Vagina (tissue), 2 donors: ENCODE data around the gene ELMO1. TPM values are rescaled to one million over a fixed set of nuclear protein-coding genes. Genes with fewer than 3 reads are reported as not detected.

Experiments used
- DNase-seq, 2 donors: peaks; one replicate each; pipeline ENCODE4 v3.0.0-alpha.2; 2017; ENCODE audit errors: extremely low spot score in 2 of 2
- H3K27ac ChIP-seq: fragments of 200-600 bp; sonication (generic); one replicate; pipeline ENCODE4 v1.5.1; 2019
- H3K27me3 ChIP-seq: fragments of 200-600 bp; sonication (generic); one replicate; pipeline ENCODE4 v1.5.1; 2019
- H3K36me3 ChIP-seq, 2 donors: fragments of 200-600 bp; sonication (generic); one replicate each; pipeline ENCODE4 v1.5.1; 2017 to 2019
- H3K4me1 ChIP-seq: fragments of 200-600 bp; sonication (generic); one replicate; pipeline ENCODE4 v1.5.1; 2019
- H3K4me3 ChIP-seq, 2 donors: fragments of 200-600 bp; sonication (generic); 1 replicate in 1 of 2; 2 replicates in 1 of 2; pipeline ENCODE4 v1.5.1; 2016 to 2019
- H3K9me3 ChIP-seq: fragments of 200-600 bp; sonication (generic); one replicate; pipeline ENCODE4 v1.5.1; 2019
- POLR2A ChIP-seq, 2 donors: fragments of 450-650 bp; IDR thresholded peaks; one replicate each; pipeline ENCODE4 v1.6.1; 2017; ENCODE audit warnings: antibody characterized with exemption in 2 of 2, mild to moderate bottlenecking in 2 of 2, moderate library complexity in 2 of 2
- POLR2AphosphoS5 ChIP-seq, 2 donors: sonication (generic); formaldehyde crosslinking; IDR thresholded peaks; one replicate each; pipeline ENCODE4 v1.9.0; 2017; ENCODE audit warnings: antibody characterized with exemption in 2 of 2, mild to moderate bottlenecking in 2 of 2, low read depth in 1 of 2; ENCODE audit not compliant: insufficient read depth in 1 of 2
- intact Hi-C: fragments of 100-400 bp; cut with DNase I; formaldehyde crosslinking; loops from one replicate; pipeline ENCODE4 v1.15.1; 2023
- total RNA-seq: library from RNA; depleted of rRNA; stranded (reverse); fragments of >200 nt; gene quantifications from one replicate; pipeline ENCODE4 v1.2.3, GENCODE V29; 2016
- TF ChIP-seq, protein P1 (sequence below), 3 experiments: fragments of 450-650 bp in 2 of 3; fragments of 200-600 bp in 1 of 3; sonication (generic) in 1 of 3; IDR thresholded peaks; one replicate each; pipeline ENCODE4 v1.5.1; 2017 to 2019; ENCODE audit warnings: antibody characterized with exemption in 3 of 3, mild to moderate bottlenecking in 2 of 3, moderate library complexity in 2 of 3

The ELMO1 gene
- total RNA-seq, 1 donor from 2014 or later = 74.4 TPM

DNA sequence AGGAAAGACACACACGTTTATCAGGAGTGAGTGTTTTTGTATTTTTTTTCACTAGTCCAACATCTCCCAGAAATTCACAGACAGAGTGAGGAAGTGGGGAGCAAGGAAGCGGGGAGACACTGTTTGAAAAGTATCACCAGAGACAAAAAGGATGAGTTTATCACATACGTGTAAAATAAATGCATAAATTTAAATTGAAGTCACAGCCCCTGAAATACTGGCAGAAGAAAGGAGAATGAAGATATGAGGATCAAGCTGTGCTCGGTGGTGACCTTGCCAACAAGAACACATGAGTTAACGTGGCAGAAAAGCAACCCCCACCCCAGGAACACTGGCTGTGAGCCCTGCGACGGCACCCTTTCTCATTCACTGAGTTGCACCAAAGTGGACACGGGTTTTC lies 407.2 kb downstream of the ELMO1 start:
- no peak overlapping the region for H3K4me3 ChIP-seq
- no peak for DNase-seq
- peaks cover under 1% of the 10 kb centered on the region for H3K4me1 ChIP-seq
- no peaks in the 10 kb centered on the region for H3K27me3 ChIP-seq
- intact Hi-C loops = no loop called here
- H3K27ac ChIP-seq = no peak overlapping the region
- no peaks in the 10 kb centered on the region for H3K9me3 ChIP-seq
- TF ChIP-seq POLR2AphosphoS5 (IDR thresholded peaks at IDR 0.05; ENCODE audit: insufficient read depth in 1 of 2, low read depth in 1 of 2) = no peak
- TF ChIP-seq, protein P1, sequence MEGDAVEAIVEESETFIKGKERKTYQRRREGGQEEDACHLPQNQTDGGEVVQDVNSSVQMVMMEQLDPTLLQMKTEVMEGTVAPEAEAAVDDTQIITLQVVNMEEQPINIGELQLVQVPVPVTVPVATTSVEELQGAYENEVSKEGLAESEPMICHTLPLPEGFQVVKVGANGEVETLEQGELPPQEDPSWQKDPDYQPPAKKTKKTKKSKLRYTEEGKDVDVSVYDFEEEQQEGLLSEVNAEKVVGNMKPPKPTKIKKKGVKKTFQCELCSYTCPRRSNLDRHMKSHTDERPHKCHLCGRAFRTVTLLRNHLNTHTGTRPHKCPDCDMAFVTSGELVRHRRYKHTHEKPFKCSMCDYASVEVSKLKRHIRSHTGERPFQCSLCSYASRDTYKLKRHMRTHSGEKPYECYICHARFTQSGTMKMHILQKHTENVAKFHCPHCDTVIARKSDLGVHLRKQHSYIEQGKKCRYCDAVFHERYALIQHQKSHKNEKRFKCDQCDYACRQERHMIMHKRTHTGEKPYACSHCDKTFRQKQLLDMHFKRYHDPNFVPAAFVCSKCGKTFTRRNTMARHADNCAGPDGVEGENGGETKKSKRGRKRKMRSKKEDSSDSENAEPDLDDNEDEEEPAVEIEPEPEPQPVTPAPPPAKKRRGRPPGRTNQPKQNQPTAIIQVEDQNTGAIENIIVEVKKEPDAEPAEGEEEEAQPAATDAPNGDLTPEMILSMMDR (IDR thresholded peaks at IDR 0.05) = no peak
- no peak for TF ChIP-seq POLR2A (IDR thresholded peaks at IDR 0.05)
- no peaks in the 10 kb centered on the region for H3K36me3 ChIP-seq

DNA sequence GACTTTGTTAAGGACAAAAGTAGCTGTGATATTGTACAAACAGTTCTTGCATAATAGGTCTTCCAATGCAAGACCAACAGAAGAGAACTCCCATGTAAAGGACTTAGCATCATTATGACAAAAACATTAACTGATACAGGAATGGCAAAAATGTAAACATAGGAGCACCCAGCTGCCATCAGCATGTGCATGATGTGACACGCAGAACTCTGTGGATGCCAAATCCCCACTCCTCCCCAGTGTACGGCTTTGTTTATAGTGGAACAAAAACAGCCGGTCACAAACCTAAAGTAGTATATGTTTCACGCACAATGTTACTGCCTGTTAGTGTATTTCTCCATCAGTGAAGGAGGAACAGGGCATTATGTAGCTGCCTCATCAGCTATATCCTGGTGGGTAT lies 408.3 kb downstream of the ELMO1 start:
- Histone ChIP-seq H3K4me3 (no peak overlapping the region), H3K4me1 (no peaks in the 10 kb centered on the region), H3K27ac (no peak overlapping the region), H3K27me3 (no peaks in the 10 kb centered on the region), H3K36me3 (no peaks in the 10 kb centered on the region), H3K9me3 (no peaks in the 10 kb centered on the region)
- DNase-seq = no peak
- intact Hi-C loops = no loop called here
- TF ChIP-seq POLR2AphosphoS5 (IDR thresholded peaks at IDR 0.05; ENCODE audit: insufficient read depth in 1 of 2, low read depth in 1 of 2) = no peak
- TF ChIP-seq, protein P1 (IDR thresholded peaks at IDR 0.05) = no peak
- TF ChIP-seq POLR2A (IDR thresholded peaks at IDR 0.05) = no peak

DNA sequence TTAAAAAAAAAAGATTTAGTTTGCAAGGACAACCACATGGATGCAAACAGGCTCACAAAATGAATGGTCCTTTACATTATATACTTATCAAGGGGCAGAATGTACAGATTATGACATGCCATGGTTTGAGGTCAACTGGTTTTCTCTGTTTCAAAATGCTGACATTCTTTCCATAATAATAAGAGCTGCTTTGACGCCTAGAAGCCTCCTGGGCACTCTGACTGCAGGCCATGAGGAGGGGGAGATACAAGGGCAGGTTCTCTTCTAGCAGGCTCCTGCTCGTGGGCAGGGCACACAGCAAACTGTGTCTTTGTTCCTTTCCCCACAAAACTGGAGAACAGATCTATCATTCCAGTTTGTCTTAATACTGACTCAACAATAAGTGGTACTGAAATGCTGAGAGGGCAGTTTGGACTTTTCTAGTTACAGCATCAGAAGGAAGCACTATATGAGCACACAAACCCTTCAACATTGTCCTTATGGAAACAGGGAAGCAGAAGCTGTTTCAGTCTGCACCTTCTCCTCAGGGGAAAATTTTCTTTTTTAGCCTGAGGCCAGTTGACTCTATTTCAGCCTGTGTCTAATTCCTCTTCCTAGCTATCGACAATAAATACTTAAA lies 409.4 kb downstream of the ELMO1 start:
- no peak overlapping the region for H3K4me3 ChIP-seq
- H3K4me1 ChIP-seq = no peaks in the 10 kb centered on the region
- TF ChIP-seq POLR2A (IDR thresholded peaks at IDR 0.05) = no peak
- TF ChIP-seq, protein P1 (IDR thresholded peaks at IDR 0.05) = no peak
- no peak for TF ChIP-seq POLR2AphosphoS5 (IDR thresholded peaks at IDR 0.05; ENCODE audit: insufficient read depth in 1 of 2, low read depth in 1 of 2)
- H3K27me3 ChIP-seq = no peaks in the 10 kb centered on the region
- H3K9me3 ChIP-seq = no peaks in the 10 kb centered on the region
- no peak overlapping the region for H3K27ac ChIP-seq
- H3K36me3 ChIP-seq = no peaks in the 10 kb centered on the region
- DNase-seq = no peak
- intact Hi-C loops = no loop called here

DNA sequence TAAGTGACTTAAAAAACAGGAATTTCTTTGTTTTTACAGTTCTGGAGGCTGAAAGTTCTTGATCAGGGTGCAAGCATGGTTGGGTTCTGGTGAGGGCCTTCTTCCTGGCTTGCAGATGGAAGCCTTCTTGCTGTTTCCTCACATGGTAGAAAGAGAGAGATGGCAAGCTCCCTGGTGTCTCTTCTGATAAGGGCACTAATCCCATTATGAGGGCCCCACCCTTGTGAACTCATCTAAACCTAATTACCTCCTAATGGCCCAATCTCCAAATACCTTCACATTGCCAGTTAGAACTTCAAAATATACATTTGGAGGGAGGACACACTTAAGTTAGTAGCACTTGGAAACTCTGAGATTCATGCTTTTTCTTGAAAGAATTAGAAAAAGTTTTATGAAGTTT lies 410.0 kb downstream of the ELMO1 start:
- H3K9me3 ChIP-seq = no peaks in the 10 kb centered on the region
- intact Hi-C loops = no loop called here
- TF ChIP-seq, protein P1 (IDR thresholded peaks at IDR 0.05) = no peak
- TF ChIP-seq POLR2A (IDR thresholded peaks at IDR 0.05) (no peak), POLR2AphosphoS5 (IDR thresholded peaks at IDR 0.05; ENCODE audit: insufficient read depth in 1 of 2, low read depth in 1 of 2) (no peak)
- no peaks in the 10 kb centered on the region for H3K4me1 ChIP-seq
- no peak for DNase-seq
- H3K4me3 ChIP-seq = no peak overlapping the region
- no peaks in the 10 kb centered on the region for H3K36me3 ChIP-seq
- no peaks in the 10 kb centered on the region for H3K27me3 ChIP-seq
- H3K27ac ChIP-seq = no peak overlapping the region

DNA sequence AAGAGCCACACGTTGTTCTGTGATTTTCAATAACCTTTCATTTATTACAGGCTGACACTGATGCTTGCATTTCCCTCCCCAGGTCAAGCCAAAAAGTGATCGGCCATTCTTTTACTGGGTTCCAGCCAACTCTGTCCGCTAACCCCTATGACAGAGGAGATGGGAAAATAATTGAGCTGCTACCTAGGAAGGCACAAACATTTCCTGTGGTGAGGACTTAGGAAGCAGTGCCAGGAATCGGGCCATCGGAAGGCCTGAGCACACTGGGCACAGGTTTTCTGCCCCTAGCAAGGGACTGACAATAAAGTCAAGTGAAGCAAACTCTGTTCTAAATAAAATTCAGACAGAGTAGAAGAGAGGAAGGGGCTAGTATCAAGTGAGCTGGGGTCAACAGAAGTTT lies 411.4 kb downstream of the ELMO1 start:
- peaks cover 5% of the 10 kb centered on the region for H3K4me1 ChIP-seq
- H3K4me3 ChIP-seq = no peak overlapping the region
- H3K36me3 ChIP-seq = no peaks in the 10 kb centered on the region
- no peaks in the 10 kb centered on the region for H3K27me3 ChIP-seq
- no peaks in the 10 kb centered on the region for H3K9me3 ChIP-seq
- no peak for DNase-seq
- intact Hi-C loops = no loop called here
- H3K27ac ChIP-seq = no peak overlapping the region
- TF ChIP-seq, protein P1 (IDR thresholded peaks at IDR 0.05) = no peak
- TF ChIP-seq POLR2A (IDR thresholded peaks at IDR 0.05) (no peak), POLR2AphosphoS5 (IDR thresholded peaks at IDR 0.05; ENCODE audit: insufficient read depth in 1 of 2, low read depth in 1 of 2) (no peak)
